GM23338 (cell line): ENCODE results near the gene CD7. TPM values are rescaled to one million over a fixed set of nuclear protein-coding genes. Genes with fewer than 3 reads are reported as not detected.

Source experiments
- ATAC-seq: fragments of 200-7000 bp; cut with Tn5 transposase; 3 replicates; pipeline ENCODE4 v1.9.1; 2020
- DNase-seq: peaks from one replicate; pipeline ENCODE4 v3.0.0-alpha.2; 2015; ENCODE audit warnings: low spot score
- H2AFZ ChIP-seq: fragments of 200-600 bp; sonication (generic); 2 replicates; pipeline ENCODE4 v1.8.0; 2016; ENCODE audit warnings: antibody characterized with exemption, mild to moderate bottlenecking, moderate library complexity
- H3F3A ChIP-seq: fragments of 200-600 bp; sonication (generic); replicated peaks from 2 replicates; pipeline ENCODE4 v1.8.0; 2017; ENCODE audit warnings: antibody characterized with exemption, mixed run types, low read depth
- H3K27ac ChIP-seq: fragments of 200-600 bp; sonication (generic); 2 replicates; pipeline ENCODE4 v1.6.1; 2016; ENCODE audit warnings: low read depth
- H3K27me3 ChIP-seq: fragments of 200-600 bp; sonication (generic); 2 replicates; pipeline ENCODE4 v1.8.0; 2016; ENCODE audit warnings: mild to moderate bottlenecking, mixed run types, moderate library complexity; ENCODE audit not compliant: insufficient read depth
- H3K36me3 ChIP-seq: fragments of 200-600 bp; sonication (generic); 2 replicates; pipeline ENCODE4 v1.8.0; 2016; ENCODE audit warnings: mild to moderate bottlenecking; ENCODE audit not compliant: insufficient read depth
- H3K4me1 ChIP-seq: fragments of 200-600 bp; sonication (generic); 2 replicates; pipeline ENCODE4 v1.8.0; 2016; ENCODE audit warnings: mild to moderate bottlenecking, moderate library complexity; ENCODE audit not compliant: insufficient read depth
- H3K4me2 ChIP-seq: fragments of 200-600 bp; sonication (generic); 2 replicates; pipeline ENCODE4 v1.7.1; 2017; ENCODE audit warnings: mixed run types
- H3K4me3 ChIP-seq: fragments of 200-600 bp; sonication (generic); 2 replicates; pipeline ENCODE4 v1.6.1; 2016; ENCODE audit warnings: mixed run types
- H3K79me2 ChIP-seq: fragments of 200-600 bp; sonication (generic); replicated peaks from 2 replicates; pipeline ENCODE4 v1.8.0; 2017; ENCODE audit warnings: mild to moderate bottlenecking; ENCODE audit not compliant: insufficient read depth
- H3K9me2 ChIP-seq: fragments of 200-600 bp; sonication (generic); 2 replicates; pipeline ENCODE4 v1.8.0; 2017; ENCODE audit not compliant: insufficient read depth
- H4K20me1 ChIP-seq: fragments of 200-600 bp; sonication (generic); replicated peaks from 2 replicates; pipeline ENCODE4 v1.8.0; 2017; ENCODE audit warnings: mild to moderate bottlenecking; ENCODE audit not compliant: insufficient read depth
- H3K27ac Mint-ChIP-seq: 2 replicates; pipeline ENCODE4 v1.8.0; 2020; ENCODE audit warnings: inconsistent platforms, mild to moderate bottlenecking, moderate library complexity, mixed read lengths
- H3K27me3 Mint-ChIP-seq: 3 replicates; pipeline ENCODE4 v1.8.0; 2022; ENCODE audit warnings: low read depth, mild to moderate bottlenecking, moderate library complexity, mixed read lengths, inconsistent platforms; ENCODE audit not compliant: insufficient read depth, poor library complexity
- H3K36me3 Mint-ChIP-seq: 3 replicates; pipeline ENCODE4 v1.8.0; 2021; ENCODE audit warnings: low read depth, mild to moderate bottlenecking, inconsistent platforms, moderate library complexity, mixed read lengths
- H3K4me1 Mint-ChIP-seq: 3 replicates; pipeline ENCODE4 v1.8.0; 2020; ENCODE audit warnings: mild to moderate bottlenecking, inconsistent platforms, mixed read lengths
- H3K4me3 Mint-ChIP-seq: 3 replicates; pipeline ENCODE4 v1.8.0; 2021; ENCODE audit warnings: moderate library complexity, mild to moderate bottlenecking, inconsistent platforms, mixed read lengths
- H3K9me3 Mint-ChIP-seq: 3 replicates; pipeline ENCODE4 v1.8.0; 2020; ENCODE audit warnings: moderate library complexity, mild to moderate bottlenecking, inconsistent platforms, mixed read lengths
- CREB1 ChIP-seq: fragments of 250-450 bp; sonication (Bioruptor Pico); IDR thresholded peaks from 2 replicates; pipeline ENCODE4 v1.5.0; 2020; ENCODE audit warnings: low read depth, mild to moderate bottlenecking, moderate library complexity
- EZH2 ChIP-seq: fragments of 200-600 bp; sonication (generic); IDR thresholded peaks from one replicate; pipeline ENCODE4 v1.8.0; 2017; ENCODE audit warnings: antibody characterized with exemption, mild to moderate bottlenecking, low read depth; ENCODE audit not compliant: unreplicated experiment
- JUNB ChIP-seq: IDR thresholded peaks from one replicate; pipeline ENCODE4 v1.6.1; 2016; ENCODE audit warnings: antibody characterized with exemption; ENCODE audit not compliant: unreplicated experiment
- POLR2AphosphoS5 ChIP-seq: IDR thresholded peaks from 2 replicates; pipeline ENCODE4 v1.6.1; 2016; ENCODE audit warnings: antibody characterized with exemption, low read depth
- STAT1 ChIP-seq: IDR thresholded peaks from one replicate; pipeline ENCODE4 v1.6.1; 2016; ENCODE audit warnings: antibody characterized with exemption; ENCODE audit not compliant: unreplicated experiment
- ZNF331 ChIP-seq: fragments of 250-450 bp; sonication (Bioruptor Pico); IDR thresholded peaks from 2 replicates; pipeline ENCODE4 v1.5.0; 2020; ENCODE audit warnings: low read depth, mild to moderate bottlenecking, moderate library complexity
- polyA plus RNA-seq: library from polyadenylated mRNA; unstranded; fragments of >200 nt; fragmentation: Nextera tagmentation; extraction: Ambion mirVana; gene quantifications from 2 replicates; pipeline ENCODE4 v1.2.1, GENCODE V29; 2016
- total RNA-seq: library from RNA; depleted of rRNA; stranded (reverse); fragments of >200 nt; shearing (Covaris generic); gene quantifications from 2 replicates; pipeline ENCODE4 v1.2.3, GENCODE V29; 2014
- TF ChIP-seq, protein P1 (sequence below): IDR thresholded peaks from one replicate; pipeline ENCODE4 v1.6.1; 2018; ENCODE audit warnings: antibody characterized with exemption; ENCODE audit not compliant: unreplicated experiment
- TF ChIP-seq, protein P2 (sequence below): IDR thresholded peaks from 2 replicates; pipeline ENCODE4 v1.6.1; 2016; ENCODE audit warnings: antibody characterized with exemption
- TF ChIP-seq, protein P3 (sequence below), 2 experiments: fragments of 200-600 bp in 1 of 2; sonication (generic) in 1 of 2; conservative IDR thresholded peaks; 2 replicates each; pipeline versions ENCODE4 v1.5.1 to v1.6.1; 2016 to 2017; ENCODE audit warnings: antibody characterized with exemption in 2 of 2, low read depth in 2 of 2, mild to moderate bottlenecking in 2 of 2, moderate library complexity in 1 of 2

Gene CD7
- total and polyA plus RNA-seq, 2 experiments from 2014 or later: 0.42 to 0.44 TPM

DNA sequence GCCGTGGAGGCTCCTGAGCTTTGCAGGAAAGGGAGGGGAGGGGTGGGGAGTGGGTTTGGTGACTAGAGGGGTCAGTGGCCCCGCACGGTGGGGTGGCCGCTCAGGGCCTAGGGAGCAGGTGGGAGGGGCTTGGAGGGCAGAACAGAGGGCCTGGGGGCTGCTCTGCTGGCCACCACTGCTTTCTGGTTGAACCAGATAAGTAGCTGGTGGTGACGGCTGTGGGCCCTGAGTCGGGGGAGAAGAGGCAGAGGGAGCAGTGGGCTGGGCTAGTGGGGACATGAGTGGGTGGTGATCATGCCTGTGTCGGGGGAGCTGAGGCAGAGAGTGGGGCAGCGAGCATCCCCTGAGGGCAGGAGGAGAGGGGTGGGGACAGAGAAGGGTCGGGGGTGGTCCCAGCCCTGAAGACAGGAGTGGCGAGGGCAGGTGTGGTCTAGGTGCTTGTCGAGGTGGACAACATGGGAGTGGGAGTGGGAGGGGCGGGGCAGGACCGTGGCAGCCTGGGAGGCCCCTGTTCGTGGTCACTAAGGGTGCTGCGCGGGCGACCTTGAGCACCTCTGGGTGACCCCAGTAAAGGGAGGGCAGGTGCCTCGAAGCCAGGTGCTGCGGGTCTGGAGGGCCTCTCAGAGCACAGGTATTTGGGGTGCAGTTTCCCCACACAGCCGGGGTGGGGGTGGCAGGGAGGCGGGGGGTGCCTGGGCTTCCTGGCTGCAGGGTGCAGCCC lies 6.3 kb upstream of the CD7 start:
- H3K27me3 ChIP-seq: no peaks in the 10 kb centered on the region
- peaks cover 11% of the 10 kb centered on the region for H3F3A ChIP-seq
- peaks cover 16% of the 10 kb centered on the region for H3K4me1 Mint-ChIP-seq
- DNase-seq (no peak), ATAC-seq (no peak)
- H2AFZ ChIP-seq: no peak overlapping the region
- H3K4me3 ChIP-seq: no peak overlapping the region
- TF ChIP-seq STAT1 (no peak), ZNF331 (no peak), CREB1 (CRISPR knock-in tag) (no peak), POLR2AphosphoS5 (no peak), EZH2 (no peak), JUNB (no peak)
- TF ChIP-seq, protein P1, sequence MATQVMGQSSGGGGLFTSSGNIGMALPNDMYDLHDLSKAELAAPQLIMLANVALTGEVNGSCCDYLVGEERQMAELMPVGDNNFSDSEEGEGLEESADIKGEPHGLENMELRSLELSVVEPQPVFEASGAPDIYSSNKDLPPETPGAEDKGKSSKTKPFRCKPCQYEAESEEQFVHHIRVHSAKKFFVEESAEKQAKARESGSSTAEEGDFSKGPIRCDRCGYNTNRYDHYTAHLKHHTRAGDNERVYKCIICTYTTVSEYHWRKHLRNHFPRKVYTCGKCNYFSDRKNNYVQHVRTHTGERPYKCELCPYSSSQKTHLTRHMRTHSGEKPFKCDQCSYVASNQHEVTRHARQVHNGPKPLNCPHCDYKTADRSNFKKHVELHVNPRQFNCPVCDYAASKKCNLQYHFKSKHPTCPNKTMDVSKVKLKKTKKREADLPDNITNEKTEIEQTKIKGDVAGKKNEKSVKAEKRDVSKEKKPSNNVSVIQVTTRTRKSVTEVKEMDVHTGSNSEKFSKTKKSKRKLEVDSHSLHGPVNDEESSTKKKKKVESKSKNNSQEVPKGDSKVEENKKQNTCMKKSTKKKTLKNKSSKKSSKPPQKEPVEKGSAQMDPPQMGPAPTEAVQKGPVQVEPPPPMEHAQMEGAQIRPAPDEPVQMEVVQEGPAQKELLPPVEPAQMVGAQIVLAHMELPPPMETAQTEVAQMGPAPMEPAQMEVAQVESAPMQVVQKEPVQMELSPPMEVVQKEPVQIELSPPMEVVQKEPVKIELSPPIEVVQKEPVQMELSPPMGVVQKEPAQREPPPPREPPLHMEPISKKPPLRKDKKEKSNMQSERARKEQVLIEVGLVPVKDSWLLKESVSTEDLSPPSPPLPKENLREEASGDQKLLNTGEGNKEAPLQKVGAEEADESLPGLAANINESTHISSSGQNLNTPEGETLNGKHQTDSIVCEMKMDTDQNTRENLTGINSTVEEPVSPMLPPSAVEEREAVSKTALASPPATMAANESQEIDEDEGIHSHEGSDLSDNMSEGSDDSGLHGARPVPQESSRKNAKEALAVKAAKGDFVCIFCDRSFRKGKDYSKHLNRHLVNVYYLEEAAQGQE: no peak
- TF ChIP-seq, protein P2, sequence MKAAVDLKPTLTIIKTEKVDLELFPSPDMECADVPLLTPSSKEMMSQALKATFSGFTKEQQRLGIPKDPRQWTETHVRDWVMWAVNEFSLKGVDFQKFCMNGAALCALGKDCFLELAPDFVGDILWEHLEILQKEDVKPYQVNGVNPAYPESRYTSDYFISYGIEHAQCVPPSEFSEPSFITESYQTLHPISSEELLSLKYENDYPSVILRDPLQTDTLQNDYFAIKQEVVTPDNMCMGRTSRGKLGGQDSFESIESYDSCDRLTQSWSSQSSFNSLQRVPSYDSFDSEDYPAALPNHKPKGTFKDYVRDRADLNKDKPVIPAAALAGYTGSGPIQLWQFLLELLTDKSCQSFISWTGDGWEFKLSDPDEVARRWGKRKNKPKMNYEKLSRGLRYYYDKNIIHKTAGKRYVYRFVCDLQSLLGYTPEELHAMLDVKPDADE: no peak
- TF ChIP-seq, protein P3, sequence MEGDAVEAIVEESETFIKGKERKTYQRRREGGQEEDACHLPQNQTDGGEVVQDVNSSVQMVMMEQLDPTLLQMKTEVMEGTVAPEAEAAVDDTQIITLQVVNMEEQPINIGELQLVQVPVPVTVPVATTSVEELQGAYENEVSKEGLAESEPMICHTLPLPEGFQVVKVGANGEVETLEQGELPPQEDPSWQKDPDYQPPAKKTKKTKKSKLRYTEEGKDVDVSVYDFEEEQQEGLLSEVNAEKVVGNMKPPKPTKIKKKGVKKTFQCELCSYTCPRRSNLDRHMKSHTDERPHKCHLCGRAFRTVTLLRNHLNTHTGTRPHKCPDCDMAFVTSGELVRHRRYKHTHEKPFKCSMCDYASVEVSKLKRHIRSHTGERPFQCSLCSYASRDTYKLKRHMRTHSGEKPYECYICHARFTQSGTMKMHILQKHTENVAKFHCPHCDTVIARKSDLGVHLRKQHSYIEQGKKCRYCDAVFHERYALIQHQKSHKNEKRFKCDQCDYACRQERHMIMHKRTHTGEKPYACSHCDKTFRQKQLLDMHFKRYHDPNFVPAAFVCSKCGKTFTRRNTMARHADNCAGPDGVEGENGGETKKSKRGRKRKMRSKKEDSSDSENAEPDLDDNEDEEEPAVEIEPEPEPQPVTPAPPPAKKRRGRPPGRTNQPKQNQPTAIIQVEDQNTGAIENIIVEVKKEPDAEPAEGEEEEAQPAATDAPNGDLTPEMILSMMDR (conservative IDR thresholded peaks at IDR 0.05; ENCODE audit: low read depth in 2 of 2): no peak
- H3K36me3 Mint-ChIP-seq: no peaks in the 10 kb centered on the region
- no peaks in the 10 kb centered on the region for H3K4me1 ChIP-seq
- H3K4me3 Mint-ChIP-seq: no peak overlapping the region
- H3K79me2 ChIP-seq: no peaks in the 10 kb centered on the region
- H3K27ac ChIP-seq: no peak overlapping the region
- no peaks in the 10 kb centered on the region for H4K20me1 ChIP-seq
- no peak overlapping the region for H3K4me2 ChIP-seq
- peaks cover 11% of the 10 kb centered on the region for H3K27me3 Mint-ChIP-seq
- no peak overlapping the region for H3K27ac Mint-ChIP-seq
- no peaks in the 10 kb centered on the region for H3K36me3 ChIP-seq
- H3K9me2 ChIP-seq: no peaks in the 10 kb centered on the region
- no peaks in the 10 kb centered on the region for H3K9me3 Mint-ChIP-seq
